ENCODE data around the gene ILDR1.

DNA sequence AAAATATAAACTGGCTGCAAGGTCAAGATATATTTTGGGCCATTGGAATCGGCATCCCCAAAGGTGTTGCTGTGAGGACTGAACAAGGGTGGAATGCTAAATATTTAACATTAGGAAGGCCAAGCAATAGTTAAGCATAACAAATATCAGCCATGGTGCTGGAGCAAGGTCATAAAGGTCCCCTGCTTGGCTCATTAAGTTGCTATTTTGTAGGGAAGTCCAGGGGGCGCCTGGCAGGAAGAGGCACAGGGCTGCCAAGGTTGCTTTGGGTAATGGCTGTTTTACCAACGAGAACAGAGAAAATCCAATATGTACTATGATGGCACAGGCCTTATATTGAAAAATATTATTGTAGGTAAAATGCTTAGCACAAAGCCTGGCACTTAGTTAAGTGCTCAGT lies 65.7 kb downstream of the ILDR1 start:
- TF ChIP-seq, protein P1, sequence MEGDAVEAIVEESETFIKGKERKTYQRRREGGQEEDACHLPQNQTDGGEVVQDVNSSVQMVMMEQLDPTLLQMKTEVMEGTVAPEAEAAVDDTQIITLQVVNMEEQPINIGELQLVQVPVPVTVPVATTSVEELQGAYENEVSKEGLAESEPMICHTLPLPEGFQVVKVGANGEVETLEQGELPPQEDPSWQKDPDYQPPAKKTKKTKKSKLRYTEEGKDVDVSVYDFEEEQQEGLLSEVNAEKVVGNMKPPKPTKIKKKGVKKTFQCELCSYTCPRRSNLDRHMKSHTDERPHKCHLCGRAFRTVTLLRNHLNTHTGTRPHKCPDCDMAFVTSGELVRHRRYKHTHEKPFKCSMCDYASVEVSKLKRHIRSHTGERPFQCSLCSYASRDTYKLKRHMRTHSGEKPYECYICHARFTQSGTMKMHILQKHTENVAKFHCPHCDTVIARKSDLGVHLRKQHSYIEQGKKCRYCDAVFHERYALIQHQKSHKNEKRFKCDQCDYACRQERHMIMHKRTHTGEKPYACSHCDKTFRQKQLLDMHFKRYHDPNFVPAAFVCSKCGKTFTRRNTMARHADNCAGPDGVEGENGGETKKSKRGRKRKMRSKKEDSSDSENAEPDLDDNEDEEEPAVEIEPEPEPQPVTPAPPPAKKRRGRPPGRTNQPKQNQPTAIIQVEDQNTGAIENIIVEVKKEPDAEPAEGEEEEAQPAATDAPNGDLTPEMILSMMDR (IDR thresholded peaks at IDR 0.05; ENCODE audit: low read depth, low read length), result no peak
- TF ChIP-seq MAX (IDR thresholded peaks at IDR 0.05; ENCODE audit: low read depth, low read length) (no peak), POLR2A (IDR thresholded peaks at IDR 0.05; ENCODE audit: extremely low read depth, insufficient read length) (no peak), MYC (IDR thresholded peaks at IDR 0.05; ENCODE audit: low read depth, low read length) (no peak)

Data from NB4 (cell line).